OCI-LY1 (cell line): ENCODE data around the gene TMEM30A.

Source experiments
- H2AFZ ChIP-seq: fragments of 200-600 bp; sonication (generic), shearing (Covaris generic); 2 replicates; pipeline ENCODE4 v1.6.0; 2014; ENCODE audit warnings: antibody characterized with exemption, mild to moderate bottlenecking, low read length
- H3F3A ChIP-seq: fragments of 200-600 bp; sonication (generic), shearing (Covaris generic); 2 replicates; pipeline ENCODE4 v1.6.0; 2014; ENCODE audit warnings: mild to moderate bottlenecking, antibody characterized with exemption, low read length, moderate library complexity; ENCODE audit not compliant: insufficient read depth
- H3K27ac ChIP-seq: fragments of 200-600 bp; sonication (generic); 2 replicates; pipeline ENCODE4 v1.5.1; 2014; ENCODE audit warnings: low read length, mixed run types, mild to moderate bottlenecking, low read depth; ENCODE audit not compliant: poor library complexity, severe bottlenecking
- H3K27me3 ChIP-seq: fragments of 200-600 bp; sonication (generic); 2 replicates; pipeline ENCODE4 v1.6.0; 2014; ENCODE audit warnings: antibody characterized with exemption, mild to moderate bottlenecking, low read length, moderate library complexity; ENCODE audit not compliant: insufficient read depth
- H3K36me3 ChIP-seq: fragments of 200-600 bp; sonication (generic); 2 replicates; pipeline ENCODE4 v1.6.1; 2014; ENCODE audit warnings: mild to moderate bottlenecking, antibody characterized with exemption, low read length, moderate library complexity, mixed read lengths; ENCODE audit not compliant: insufficient read depth
- H3K4me1 ChIP-seq: fragments of 200-600 bp; sonication (generic); 2 replicates; pipeline ENCODE4 v1.5.1; 2014; ENCODE audit warnings: mild to moderate bottlenecking, low read length, moderate library complexity; ENCODE audit not compliant: insufficient read depth, severe bottlenecking
- H3K4me2 ChIP-seq: fragments of 200-600 bp; sonication (generic), shearing (Covaris generic); 2 replicates; pipeline ENCODE4 v1.6.1; 2014; ENCODE audit warnings: low read length
- H3K4me3 ChIP-seq: fragments of 200-600 bp; sonication (generic); 2 replicates; pipeline ENCODE4 v1.5.1; 2014; ENCODE audit warnings: low read length, low read depth, mild to moderate bottlenecking, mixed read lengths; ENCODE audit not compliant: poor library complexity, severe bottlenecking
- H3K79me2 ChIP-seq: fragments of 200-600 bp; shearing (Covaris generic); 2 replicates; pipeline ENCODE4 v1.6.1; 2016; ENCODE audit warnings: mixed run types, low read length, mixed read lengths; ENCODE audit not compliant: insufficient read depth
- H3K9ac ChIP-seq: fragments of 200-600 bp; sonication (generic), shearing (Covaris generic); 2 replicates; pipeline ENCODE4 v1.6.1; 2014; ENCODE audit warnings: mild to moderate bottlenecking, low read length, mixed read lengths
- H3K9me2 ChIP-seq: fragments of 200-600 bp; sonication (generic), shearing (Covaris generic); 2 replicates; pipeline ENCODE4 v1.6.1; 2014; ENCODE audit warnings: low read depth, mild to moderate bottlenecking, low read length, mixed read lengths
- H3K9me3 ChIP-seq: fragments of 200-600 bp; shearing (Covaris generic); 2 replicates; pipeline ENCODE4 v1.6.1; 2014; ENCODE audit warnings: low read length, mixed read lengths
- H4K20me1 ChIP-seq: fragments of 200-600 bp; sonication (generic), shearing (Covaris generic); 2 replicates; pipeline ENCODE4 v1.6.0; 2016; ENCODE audit warnings: mild to moderate bottlenecking, low read length; ENCODE audit not compliant: insufficient read depth
- CTCF ChIP-seq: fragments of 200-600 bp; sonication (generic), shearing (Covaris generic); IDR thresholded peaks from 2 replicates; pipeline ENCODE4 v1.5.1; 2017; ENCODE audit warnings: mild to moderate bottlenecking, antibody characterized with exemption, low read length, moderate library complexity, mixed read lengths
- EZH2 ChIP-seq: fragments of 200-600 bp; sonication (generic), shearing (Covaris generic); IDR thresholded peaks from 2 replicates; pipeline ENCODE4 v1.8.0; 2017; ENCODE audit warnings: borderline replicate concordance, mixed run types, mild to moderate bottlenecking, antibody characterized with exemption, low read length, moderate library complexity, mixed read lengths

The TMEM30A gene

GRCh38 chr6:75329703-75330102, 45.1 kb upstream of the TMEM30A start:
- Histone ChIP-seq H3K4me3 (no peak overlapping the region), H3K79me2 (no peaks in the 10 kb centered on the region), H3K36me3 (no peaks in the 10 kb centered on the region), H2AFZ (no peak overlapping the region), H3K27ac (no peak overlapping the region), H3K9me2 (no peaks in the 10 kb centered on the region), H3K4me2 (no peak overlapping the region), H4K20me1 (no peaks in the 10 kb centered on the region), H3K9me3 (no peaks in the 10 kb centered on the region), H3K4me1 (no peaks in the 10 kb centered on the region), H3K9ac (no peak overlapping the region), H3K27me3 (no peaks in the 10 kb centered on the region), H3F3A (no peaks in the 10 kb centered on the region)
- TF ChIP-seq CTCF (no peak), EZH2 (no peak)

- Histone ChIP-seq H3K4me1 (no peaks in the 10 kb centered on the region), H3K36me3 (no peaks in the 10 kb centered on the region), H4K20me1 (no peaks in the 10 kb centered on the region), H3K4me2 (no peak overlapping the region), H3K9ac (no peak overlapping the region), H3K9me2 (no peaks in the 10 kb centered on the region), H3K27ac (no peak overlapping the region), H3K79me2 (no peaks in the 10 kb centered on the region), H3K27me3 (no peaks in the 10 kb centered on the region), H2AFZ (no peak overlapping the region), H3K4me3 (no peak overlapping the region), H3F3A (no peaks in the 10 kb centered on the region), H3K9me3 (no peaks in the 10 kb centered on the region)
- TF ChIP-seq CTCF (no peak), EZH2 (no peak)
Observed at GRCh38 chr6:75327807-75328206, 43.2 kb upstream of the TMEM30A start.

GRCh38 chr6:75326557-75327258, 42.1 kb upstream of the TMEM30A start:
- no peaks in the 10 kb centered on the region for H3K36me3 ChIP-seq
- no peak overlapping the region for H2AFZ ChIP-seq
- no peaks in the 10 kb centered on the region for H3K79me2 ChIP-seq
- H4K20me1 ChIP-seq: no peaks in the 10 kb centered on the region
- no peaks in the 10 kb centered on the region for H3K27me3 ChIP-seq
- H3K4me3 ChIP-seq: no peak overlapping the region
- no peaks in the 10 kb centered on the region for H3K9me3 ChIP-seq
- no peak overlapping the region for H3K4me2 ChIP-seq
- H3K9me2 ChIP-seq: no peaks in the 10 kb centered on the region
- H3K4me1 ChIP-seq: no peaks in the 10 kb centered on the region
- H3K27ac ChIP-seq: no peak overlapping the region
- TF ChIP-seq EZH2 (no peak), CTCF (no peak)
- H3K9ac ChIP-seq: no peak overlapping the region
- no peaks in the 10 kb centered on the region for H3F3A ChIP-seq
